Epidermal melanocyte (primary cell): ENCODE results near the gene KRI1.

Source experiments
- DNase-seq: peaks from one replicate; pipeline ENCODE4 v3.0.0; 2011; ENCODE audit warnings: low spot score; ENCODE audit not compliant: insufficient read length

The KRI1 gene

DNA sequence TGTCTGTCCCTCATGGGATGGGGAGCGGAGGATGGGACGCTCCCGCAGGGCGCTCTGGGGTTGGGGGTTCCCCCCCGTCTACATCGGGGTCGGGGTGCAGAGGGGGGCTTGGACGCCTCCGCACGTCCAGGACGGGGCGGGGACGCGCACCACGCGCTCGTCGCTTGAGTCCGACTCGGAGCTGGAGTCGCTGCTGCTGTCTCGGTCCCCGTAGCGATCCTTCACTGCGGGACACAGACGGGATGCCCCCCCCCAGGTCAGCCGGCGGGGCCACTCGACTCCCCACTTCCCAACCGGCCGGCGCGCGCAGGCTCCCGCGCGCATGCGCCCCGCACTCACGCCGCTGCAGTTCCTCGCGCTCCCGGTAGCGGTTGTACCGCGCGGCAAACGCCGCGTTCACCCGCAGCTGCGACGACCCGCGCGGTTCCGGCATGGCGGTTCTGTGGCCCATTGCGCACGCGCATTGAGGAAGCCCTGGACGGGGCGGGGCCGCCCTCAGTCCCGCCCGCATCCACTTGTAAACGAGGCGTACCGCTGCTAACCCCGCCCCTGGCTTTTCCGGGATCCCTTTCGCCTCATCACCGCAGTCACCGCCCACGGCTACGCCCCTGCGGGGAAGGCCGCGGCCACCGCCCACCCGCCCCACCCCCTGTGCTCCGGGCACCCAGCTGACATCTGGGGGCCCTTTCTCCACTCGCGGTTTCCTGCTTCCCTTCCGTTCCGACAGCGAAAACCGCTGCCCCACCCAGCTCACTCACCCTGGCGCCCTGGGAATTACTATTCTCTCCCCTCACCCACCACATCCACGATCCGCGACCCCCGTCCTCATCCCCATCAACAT, at the start of gene KRI1:
Gene KRI1, minus strand, starts transcription at position 444 of the 841 bp plus-strand sequence. Its CDS starts 11 bp downstream, at position 433.
- peak; percentile 100 for DNase-seq

DNA sequence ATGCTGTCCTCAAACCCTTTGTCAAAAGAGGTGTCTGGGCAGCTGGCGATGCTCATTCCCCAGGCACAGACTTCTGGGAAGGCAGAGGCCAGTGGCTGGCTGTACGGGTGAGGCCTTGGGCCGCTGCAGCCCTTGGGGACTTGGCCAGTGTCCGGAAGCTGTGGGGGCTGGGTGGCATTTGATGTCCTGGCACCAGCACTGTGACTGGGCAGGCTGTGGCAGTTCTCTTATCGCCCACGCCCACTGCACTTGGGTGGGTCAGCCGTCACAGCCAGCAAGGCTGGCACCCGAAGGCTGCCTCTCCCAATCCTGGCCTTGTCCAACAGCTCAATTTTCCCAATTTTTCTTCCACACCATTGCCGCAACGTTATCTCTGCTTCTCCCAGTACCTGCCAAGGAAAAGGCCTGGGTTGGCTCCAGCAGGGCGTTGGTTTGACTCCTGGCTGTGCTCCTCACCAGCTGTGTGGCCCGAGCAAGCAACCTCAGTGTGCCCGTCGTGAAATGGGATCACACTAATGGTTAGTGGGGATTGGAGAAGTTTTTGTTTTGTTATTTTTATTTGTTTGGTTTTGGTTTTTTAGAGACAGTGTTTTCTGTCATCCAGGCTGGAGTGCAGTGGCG, 46.8 kb upstream of the KRI1 start:
- DNase-seq: no peak

DNA sequence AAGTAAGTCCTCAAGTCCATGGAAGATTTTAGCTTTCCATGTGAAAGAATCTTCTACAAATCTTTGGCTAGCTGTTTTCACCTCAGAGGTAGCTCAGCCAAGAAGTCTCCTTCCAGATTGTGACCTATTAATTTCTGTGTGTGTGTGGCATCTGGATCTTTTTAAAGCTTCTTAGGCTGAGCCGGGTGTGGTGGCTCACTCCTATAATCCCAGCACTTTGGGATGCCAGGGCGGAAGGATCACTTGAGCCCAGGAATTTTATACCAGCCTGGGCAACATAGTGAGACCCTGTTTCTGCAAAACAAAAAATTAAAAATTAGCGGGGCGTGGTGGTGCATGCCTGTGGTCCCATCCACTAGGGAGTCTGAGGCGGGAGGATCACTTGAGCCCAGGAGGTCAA, 46.1 kb upstream of the KRI1 start:
- no peak for DNase-seq

DNA sequence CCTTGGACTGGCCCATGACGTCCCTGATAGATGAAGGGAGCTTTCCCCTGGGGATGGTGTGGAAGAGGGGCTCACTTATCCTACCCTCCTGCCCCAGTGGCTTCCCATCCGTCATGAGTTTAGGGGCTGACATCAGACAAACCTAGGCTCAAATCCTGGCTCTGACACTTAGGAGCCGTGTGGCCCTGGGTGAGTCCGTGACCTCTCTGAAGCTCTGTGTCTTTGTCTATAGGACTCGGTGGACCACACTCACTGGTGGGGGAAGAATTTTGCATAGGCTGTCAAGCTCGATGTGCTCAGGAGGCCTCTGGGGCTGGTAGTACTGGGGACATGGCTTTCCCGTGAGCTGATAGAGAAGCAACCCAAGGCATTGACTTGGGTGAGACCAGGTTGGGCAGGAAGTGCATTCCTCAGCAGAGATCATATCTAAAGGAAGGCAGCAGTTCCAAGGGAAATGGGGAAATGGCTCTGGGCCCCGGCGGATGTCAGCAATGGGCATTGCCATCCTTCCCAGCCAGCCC, 38.7 kb upstream of the KRI1 start:
- no peak for DNase-seq

DNA sequence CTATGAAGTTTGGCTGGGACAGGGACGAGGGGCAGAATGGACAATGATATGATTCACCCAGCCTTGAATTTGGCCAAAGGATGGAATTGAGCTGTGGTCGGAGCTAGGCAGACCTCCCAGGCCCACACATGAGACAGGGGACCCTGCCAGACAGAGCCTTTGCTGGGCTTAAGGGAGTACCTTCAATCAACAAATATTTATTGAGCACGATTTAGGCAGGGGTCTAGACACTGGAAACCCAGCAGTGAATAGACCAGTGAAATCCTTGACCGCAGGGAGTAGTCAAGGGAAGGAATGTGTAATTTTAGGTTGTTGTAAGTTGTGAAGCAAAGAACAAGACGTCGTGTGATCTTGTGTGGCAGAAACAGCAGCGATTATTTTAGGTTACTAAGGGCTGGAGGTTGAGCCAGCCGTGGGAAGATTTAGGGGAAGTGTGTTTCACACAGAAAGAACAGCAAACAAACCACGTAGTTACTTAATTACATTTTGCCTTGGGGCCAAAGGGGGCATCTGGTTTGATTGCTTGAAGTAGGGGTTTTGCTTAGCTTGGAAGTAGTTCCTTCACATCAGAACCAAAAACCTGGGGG, 38.2 kb upstream of the KRI1 start:
- DNase-seq: no peak

DNA sequence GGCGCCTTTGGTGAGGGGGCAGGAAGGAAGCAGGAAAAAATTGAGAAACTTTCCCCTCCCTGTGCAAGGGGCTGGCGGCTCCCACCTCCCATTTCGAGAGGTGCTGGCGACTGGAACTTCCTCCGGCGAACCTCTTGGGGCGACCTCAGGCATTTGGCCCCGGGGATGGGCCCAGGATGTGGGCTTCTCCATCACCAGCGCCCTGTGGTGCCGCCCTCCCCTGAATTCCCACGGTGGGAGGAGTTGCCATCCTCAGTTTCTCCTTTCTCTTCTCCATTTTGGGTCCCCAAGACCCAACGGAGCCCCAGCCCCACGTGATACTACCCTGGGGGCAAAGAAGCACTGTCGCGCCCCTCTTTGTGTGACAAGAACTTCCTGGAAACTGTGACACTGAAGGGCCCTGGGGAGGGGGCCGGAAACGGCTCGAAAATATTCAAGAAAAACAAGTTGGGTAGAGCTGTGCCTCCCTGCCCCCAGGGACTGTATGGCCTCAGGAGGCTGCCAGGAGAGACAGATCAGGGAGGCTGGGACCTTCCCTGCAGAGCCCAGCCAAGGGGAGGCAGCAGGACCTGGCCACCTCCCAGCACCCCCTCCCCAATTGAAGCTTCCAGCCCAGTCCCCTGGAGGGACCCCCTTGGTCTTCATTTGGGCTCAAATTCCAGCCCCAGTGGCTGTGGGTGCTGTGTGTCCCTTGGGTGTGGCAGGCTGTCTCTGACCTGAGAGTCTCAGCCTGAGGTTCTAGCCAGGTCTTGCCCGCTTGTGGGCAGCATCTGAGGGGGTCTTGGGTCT, 37.5 kb upstream of the KRI1 start:
- no peak for DNase-seq

DNA sequence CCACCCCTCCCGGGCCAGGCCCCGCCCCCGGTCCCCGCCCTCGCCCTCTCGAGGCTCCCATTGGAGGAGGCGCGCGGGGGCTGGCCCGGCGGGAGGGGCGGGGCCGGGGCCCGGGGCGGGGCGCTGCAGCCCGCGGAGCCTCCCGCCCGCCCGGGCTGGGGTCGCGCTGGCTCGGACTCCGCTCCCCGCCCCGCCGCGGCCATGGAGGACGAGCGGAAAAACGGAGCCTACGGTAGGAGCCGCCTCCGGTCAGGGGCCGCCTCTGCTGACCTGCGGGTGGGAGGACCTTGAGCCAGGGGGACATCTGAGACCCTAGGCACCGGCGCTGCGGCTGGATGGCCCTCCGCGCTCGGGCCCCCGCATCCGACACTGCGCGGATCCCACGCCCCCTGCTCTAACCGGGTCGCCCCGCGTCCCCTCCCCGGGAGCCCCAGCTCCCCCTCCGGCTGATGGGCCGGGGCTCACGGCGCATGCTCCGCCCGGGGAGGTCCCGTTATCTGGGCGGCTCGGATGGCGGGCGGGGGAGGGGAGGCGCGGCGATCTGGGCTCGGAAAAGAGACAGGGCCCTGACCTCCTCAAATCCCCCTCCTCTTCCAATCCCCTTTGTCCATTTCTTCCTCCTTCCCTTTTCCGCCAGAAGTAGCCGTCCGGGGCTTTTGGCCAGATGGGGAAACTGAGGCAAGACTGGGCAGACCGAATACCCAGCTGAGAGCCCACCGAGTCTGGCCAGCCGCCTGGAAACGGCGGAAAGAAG, 36.7 kb upstream of the KRI1 start:
- peak; percentile 91 for DNase-seq

DNA sequence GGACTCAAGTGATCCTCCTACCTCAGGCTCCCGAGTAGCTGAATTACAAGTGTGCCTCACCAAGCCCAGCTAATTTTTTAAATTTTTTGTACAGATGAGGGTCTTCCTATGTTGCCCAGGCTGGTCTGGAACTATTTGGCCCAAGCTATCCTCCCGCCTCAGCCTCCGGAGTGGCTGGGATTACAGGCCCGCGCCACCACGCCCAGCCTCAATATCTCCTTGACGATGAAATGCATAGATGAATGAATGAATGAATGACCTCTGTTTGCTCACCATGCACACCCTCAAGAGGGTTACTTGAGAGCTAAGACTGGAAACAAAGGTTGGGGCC, 36.2 kb upstream of the KRI1 start:
- DNase-seq: no peak

DNA sequence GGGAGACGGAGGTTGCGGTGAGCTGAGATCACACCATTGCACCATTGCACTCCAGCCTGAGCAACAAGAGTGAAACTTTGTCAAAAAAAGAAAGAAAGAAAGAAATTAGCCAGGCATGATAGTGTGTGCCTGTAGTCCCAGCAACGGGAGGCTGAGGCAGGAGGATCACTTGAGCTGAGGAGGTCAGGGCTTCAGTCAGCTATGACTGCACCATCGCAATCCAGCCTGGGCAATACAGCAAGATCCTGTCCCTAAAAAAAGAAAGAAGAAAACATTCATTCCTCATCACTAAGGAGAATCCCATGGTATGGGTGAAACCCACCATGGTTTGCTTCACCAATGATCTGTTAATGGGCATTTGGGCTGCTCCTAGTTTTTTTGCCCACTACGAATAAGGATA, 34.3 kb upstream of the KRI1 start:
- DNase-seq: no peak

DNA sequence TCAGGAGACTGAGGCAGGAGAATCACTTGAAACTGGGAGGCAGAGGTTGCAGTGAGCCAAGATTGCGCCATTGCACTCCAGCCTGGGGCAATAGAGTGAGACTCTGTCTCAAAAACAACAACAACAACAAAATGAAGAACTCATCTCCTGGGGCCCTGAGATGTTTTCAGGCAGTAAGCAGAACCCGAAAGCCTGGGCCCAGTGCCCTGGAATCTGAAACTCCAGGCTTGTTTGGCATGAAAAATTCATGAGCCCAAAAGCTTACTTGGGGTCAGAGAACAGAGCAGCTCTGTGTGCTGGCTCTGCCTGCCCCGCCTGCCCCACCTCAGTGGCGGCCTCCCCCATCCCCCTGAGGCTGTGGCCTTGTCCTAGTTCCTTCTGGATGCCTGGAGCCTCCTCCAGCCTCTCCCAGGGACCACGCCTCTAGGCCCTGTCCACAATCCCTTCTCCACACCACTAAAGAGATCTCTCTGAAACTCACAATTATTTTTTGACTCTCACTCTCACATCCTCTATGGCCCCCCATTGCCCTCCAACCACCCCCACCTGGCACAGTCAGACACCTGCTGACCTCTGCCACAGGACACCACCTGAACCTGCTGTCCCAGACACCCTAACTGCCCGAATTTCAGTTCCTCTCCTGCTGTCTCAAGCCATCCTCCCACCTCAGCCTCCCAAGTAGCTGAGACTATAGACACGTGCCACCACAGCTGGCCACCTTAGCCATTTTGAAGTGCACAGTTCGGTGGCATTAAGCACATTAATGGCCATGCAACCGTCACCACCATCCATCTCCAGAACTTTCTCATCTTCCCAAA, 28.2 kb upstream of the KRI1 start:
- peak; percentile 97 for DNase-seq

DNA sequence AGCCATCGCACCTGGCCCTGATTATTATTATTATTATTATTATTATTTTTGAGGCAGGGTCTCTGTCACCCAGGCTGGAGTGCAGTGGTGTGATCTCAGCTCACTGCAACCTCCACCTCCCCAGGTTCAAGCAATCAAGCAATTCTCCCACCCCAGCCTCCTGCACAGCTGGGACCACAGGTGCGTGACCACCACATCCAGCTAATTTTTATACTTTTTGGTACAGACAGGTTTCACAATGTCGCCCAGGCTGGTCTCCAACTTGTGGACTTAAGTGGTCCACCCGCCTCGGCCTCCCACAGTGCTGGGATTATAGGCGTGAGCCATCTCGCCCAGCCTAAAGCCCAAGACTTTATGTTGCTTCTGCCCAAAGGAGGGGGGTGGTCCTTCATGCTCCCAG, 27.3 kb upstream of the KRI1 start:
- no peak for DNase-seq

DNA sequence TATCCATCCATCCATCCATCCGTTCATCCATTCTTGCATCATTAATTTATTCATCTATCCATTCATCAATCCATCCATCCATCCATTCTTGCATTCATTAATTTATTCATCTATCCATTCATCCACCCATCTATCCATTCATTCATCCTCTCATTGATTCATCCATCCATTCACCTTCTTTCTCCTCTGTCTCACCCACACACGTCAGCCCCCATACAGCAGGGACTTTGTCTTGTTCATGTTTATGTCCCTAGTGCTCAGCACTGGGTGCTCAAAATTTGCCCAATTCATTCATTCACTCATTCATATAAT, 22.0 kb upstream of the KRI1 start:
- DNase-seq: no peak

DNA sequence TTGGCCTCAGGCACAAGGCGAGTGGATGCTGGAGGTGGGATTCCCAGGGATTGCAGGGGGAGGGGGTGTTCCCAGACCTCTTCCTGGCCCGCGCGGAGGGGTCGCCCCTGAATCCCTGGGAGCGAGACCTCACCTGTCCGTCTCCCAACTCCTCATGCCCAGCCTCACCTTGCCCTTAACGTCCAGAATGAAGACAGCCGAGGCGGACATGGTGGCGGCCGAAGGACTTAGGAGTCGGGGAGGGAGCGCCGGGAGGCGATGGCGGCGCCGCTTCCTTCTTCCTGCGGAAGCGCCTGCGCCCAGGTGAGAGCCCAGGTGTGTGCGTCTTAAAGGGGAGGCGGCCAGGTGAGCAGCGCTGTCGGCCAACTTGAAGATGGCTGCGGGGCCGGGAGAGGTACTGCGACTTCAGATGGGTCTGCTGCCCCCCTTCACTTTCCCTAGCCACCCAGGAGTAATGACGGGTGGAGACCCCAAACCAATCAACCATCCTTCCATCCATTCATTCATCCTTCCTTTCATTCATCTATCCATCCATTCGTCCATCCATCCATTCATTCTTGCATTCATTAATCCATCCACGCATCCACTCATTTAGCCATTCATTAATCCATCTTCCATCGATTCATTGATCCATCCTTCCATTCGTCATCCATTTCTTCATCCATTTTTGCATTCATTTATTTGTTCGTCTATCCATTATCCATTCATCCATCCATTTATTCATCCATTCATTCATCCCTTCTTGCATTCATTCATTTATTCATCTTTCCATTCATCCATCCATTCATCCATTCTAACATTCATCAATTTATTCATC, 21.4 kb upstream of the KRI1 start, which contains the start of gene AP1M2:
Gene AP1M2, minus strand, starts transcription at position 291 of the 817 bp plus-strand sequence. Its CDS starts 81 bp downstream, at position 210.
- DNase-seq: no peak

DNA sequence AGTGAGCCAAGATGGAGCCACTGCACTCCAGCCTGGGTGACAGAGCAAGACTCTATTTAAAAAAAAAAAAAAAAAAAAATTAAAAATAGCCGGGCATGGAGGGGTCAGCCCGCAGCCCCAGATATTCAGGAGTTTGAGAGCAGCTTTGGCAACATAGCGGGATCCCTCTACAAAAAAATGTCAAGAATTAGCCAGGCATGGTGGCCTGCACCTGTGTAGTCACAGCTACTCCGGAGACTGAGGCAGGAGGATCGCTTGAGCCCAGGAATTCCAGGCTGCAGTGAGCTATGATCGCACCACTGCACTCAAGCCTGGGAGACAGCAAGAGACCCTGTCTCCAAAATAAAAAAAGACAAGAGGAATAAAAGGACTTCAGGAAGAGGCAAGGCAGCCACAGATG, 20.6 kb upstream of the KRI1 start:
- DNase-seq: no peak

DNA sequence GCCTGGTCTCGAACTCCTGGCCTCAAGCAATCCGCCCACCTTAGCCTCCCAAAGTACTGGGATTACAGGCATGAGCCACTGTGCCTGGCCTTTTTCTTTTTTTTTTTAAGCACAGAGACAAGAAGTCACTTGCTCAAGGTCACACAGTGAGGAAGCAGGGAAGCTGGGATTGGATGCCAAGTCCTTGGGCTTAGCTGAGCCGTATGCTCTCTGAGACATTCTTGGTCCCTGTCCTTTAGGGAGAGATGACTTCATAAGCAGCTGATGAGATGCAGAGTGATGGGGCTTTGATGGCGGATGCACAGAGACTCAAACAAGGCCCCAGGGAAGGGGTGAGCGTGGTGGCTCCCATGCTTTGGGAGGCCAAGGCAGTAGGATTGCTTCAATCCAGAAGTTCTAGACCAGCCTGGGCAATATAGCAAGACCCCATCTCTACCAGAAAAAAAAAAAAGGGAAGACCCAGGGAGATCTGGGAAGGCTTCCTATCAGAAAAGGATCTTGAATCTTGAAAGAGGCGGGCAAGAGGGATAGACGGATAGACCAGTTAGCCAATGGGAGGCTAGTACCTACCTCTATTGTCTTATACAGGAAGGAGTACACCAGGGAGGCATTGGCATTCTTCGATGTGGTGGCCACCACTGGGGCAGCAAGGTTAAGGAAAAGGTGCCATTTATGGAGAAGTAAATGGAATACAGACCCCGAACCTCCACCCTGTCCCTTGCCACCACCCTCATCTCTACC, 17.4 kb upstream of the KRI1 start:
- DNase-seq: no peak

DNA sequence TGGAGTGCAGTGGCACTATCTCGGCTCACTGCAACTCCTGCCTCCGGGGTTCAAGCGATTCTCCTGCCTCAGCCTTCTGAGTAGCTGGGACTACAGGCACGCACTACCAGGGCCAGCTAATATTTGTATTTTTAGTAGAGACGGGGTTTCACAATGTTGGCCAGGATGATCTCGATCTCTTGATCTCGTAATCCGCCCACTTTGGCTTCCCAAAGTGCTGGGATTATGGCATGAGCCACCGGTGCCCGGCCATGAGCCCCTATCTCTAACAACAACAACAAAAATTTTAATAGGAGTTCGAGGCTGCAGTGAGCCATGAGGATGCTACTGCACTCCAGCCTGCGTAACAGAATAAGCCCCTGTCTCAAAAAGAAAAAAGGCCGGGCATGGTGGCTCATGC, 16.3 kb upstream of the KRI1 start:
- no peak for DNase-seq

DNA sequence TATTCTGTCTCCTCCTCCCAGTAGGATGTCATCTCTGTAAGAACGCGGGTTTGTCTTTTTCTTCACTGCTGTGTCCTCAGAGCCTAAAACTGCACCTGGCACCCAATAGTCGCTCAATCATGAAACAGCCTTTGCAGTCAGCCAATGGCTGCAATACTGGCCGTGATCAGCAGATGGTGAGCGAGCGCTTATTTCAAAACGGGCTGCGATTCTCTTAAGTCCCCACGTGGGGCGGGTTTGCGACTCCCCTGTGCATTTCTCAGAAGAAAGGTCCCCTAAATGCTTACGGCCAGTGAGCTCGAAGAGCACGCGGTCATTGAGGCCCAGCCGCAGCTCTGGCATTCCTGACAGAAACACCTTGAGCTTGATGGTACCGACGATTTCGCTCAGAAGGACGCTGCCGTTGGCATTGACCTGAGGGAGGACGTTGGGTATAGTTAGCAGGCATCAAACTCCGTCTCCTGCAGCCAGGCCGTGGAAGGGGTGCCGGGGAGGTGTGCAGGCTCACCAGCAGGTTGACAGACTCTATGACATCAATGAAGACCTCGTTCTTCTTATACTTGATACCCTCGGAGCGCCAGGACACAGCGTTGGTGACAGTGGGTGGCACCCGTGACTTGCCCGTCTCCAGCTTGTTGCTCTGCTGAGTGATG, 15.3 kb upstream of the KRI1 start:
- peak; percentile 57 for DNase-seq

DNA sequence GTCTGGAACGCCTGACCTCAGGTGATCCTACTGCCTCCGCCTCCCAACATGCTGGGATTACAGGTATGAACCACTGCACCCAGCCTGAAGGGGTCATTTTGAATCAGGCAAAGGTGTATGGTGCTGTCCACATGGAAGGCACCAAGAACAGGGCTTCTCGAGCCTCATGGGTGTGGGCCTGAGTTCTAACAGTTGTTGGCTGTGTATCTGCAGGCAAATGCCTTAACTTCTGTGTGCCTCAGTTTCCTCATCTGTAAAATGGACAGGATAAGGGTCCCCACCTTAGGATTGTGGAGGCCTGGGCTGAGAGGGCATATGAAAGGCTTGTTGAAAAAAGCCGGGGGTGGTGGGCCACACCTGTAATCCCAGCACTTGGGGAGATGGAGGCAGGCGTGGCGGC, 12.1 kb upstream of the KRI1 start:
- DNase-seq: no peak
